Measurements from ENCODE around the gene C12orf43.

Gene C12orf43

GRCh38 chr12:120972870-120973543, 43.3 kb downstream of the C12orf43 start:
- H2AFZ ChIP-seq (ENCODE audit: low read depth, low read length), result no peak overlapping the region
- no peaks in the 10 kb centered on the region for H3K36me3 ChIP-seq (ENCODE audit: insufficient read depth, low read length)
- no peaks in the 10 kb centered on the region for H3K9me3 ChIP-seq (ENCODE audit: low read length)
- H3K4me3 ChIP-seq (ENCODE audit: low read length), result no peak overlapping the region
- H3K4me1 ChIP-seq (ENCODE audit: insufficient read depth, low read length), result peaks cover 7% of the 10 kb centered on the region
- H3K27me3 ChIP-seq (ENCODE audit: insufficient read depth, low read length), result no peaks in the 10 kb centered on the region

GRCh38 chr12:120971299-120972180, 44.7 kb downstream of the C12orf43 start:
- Histone ChIP-seq H2AFZ (ENCODE audit: low read depth, low read length) (no peak overlapping the region), H3K36me3 (ENCODE audit: insufficient read depth, low read length) (no peaks in the 10 kb centered on the region), H3K4me1 (ENCODE audit: insufficient read depth, low read length) (peaks cover 7% of the 10 kb centered on the region), H3K9me3 (ENCODE audit: low read length) (no peaks in the 10 kb centered on the region), H3K4me3 (ENCODE audit: low read length) (no peak overlapping the region), H3K27me3 (ENCODE audit: insufficient read depth, low read length) (no peaks in the 10 kb centered on the region)

- Histone ChIP-seq H3K9me3 (ENCODE audit: low read length) (no peaks in the 10 kb centered on the region), H3K36me3 (ENCODE audit: insufficient read depth, low read length) (no peaks in the 10 kb centered on the region), H3K4me3 (ENCODE audit: low read length) (no peak overlapping the region), H3K27me3 (ENCODE audit: insufficient read depth, low read length) (no peaks in the 10 kb centered on the region), H3K4me1 (ENCODE audit: insufficient read depth, low read length) (peaks cover 9% of the 10 kb centered on the region), H2AFZ (ENCODE audit: low read depth, low read length) (no peak overlapping the region)
Observed at GRCh38 chr12:120970310-120970709, 46.0 kb downstream of the C12orf43 start.

- H3K27me3 ChIP-seq (ENCODE audit: insufficient read depth, low read length), result no peaks in the 10 kb centered on the region
- H3K4me3 ChIP-seq (ENCODE audit: low read length), result no peak overlapping the region
- no peaks in the 10 kb centered on the region for H3K9me3 ChIP-seq (ENCODE audit: low read length)
- no peaks in the 10 kb centered on the region for H3K36me3 ChIP-seq (ENCODE audit: insufficient read depth, low read length)
- H3K4me1 ChIP-seq (ENCODE audit: insufficient read depth, low read length), result peaks cover 3% of the 10 kb centered on the region
- no peak overlapping the region for H2AFZ ChIP-seq (ENCODE audit: low read depth, low read length)
Observed at GRCh38 chr12:120965534-120966091, 50.7 kb downstream of the C12orf43 start.

- H3K36me3 ChIP-seq (ENCODE audit: insufficient read depth, low read length), result no peaks in the 10 kb centered on the region
- H3K27me3 ChIP-seq (ENCODE audit: insufficient read depth, low read length), result no peaks in the 10 kb centered on the region
- H3K4me3 ChIP-seq (ENCODE audit: low read length), result no peak overlapping the region
- no peak overlapping the region for H2AFZ ChIP-seq (ENCODE audit: low read depth, low read length)
- H3K9me3 ChIP-seq (ENCODE audit: low read length), result no peaks in the 10 kb centered on the region
- peaks cover 3% of the 10 kb centered on the region for H3K4me1 ChIP-seq (ENCODE audit: insufficient read depth, low read length)
Observed at GRCh38 chr12:120964298-120964697, 52.0 kb downstream of the C12orf43 start.

- no peaks in the 10 kb centered on the region for H3K9me3 ChIP-seq (ENCODE audit: low read length)
Observed at GRCh38 chr12:120962532-120963020, 53.7 kb downstream of the C12orf43 start.

GRCh38 chr12:120961604-120962531, 54.4 kb downstream of the C12orf43 start:
- Histone ChIP-seq H3K4me1 (ENCODE audit: insufficient read depth, low read length) (peaks cover 3% of the 10 kb centered on the region), H3K27me3 (ENCODE audit: insufficient read depth, low read length) (no peaks in the 10 kb centered on the region), H3K9me3 (ENCODE audit: low read length) (no peaks in the 10 kb centered on the region), H3K4me3 (ENCODE audit: low read length) (no peak overlapping the region), H3K36me3 (ENCODE audit: insufficient read depth, low read length) (no peaks in the 10 kb centered on the region), H2AFZ (ENCODE audit: low read depth, low read length) (no peak overlapping the region)

More at GRCh38 chr12:120962532-120963020, 53.7 kb downstream of the C12orf43 start:
- Histone ChIP-seq H3K4me1 (ENCODE audit: insufficient read depth, low read length) (peaks cover 3% of the 10 kb centered on the region), H3K4me3 (ENCODE audit: low read length) (no peak overlapping the region), H2AFZ (ENCODE audit: low read depth, low read length) (no peak overlapping the region), H3K27me3 (ENCODE audit: insufficient read depth, low read length) (no peaks in the 10 kb centered on the region), H3K36me3 (ENCODE audit: insufficient read depth, low read length) (no peaks in the 10 kb centered on the region)

GRCh38 chr12:120960657-120961056, 55.6 kb downstream of the C12orf43 start:
- Histone ChIP-seq H3K27me3 (ENCODE audit: insufficient read depth, low read length) (no peaks in the 10 kb centered on the region), H2AFZ (ENCODE audit: low read depth, low read length) (no peak overlapping the region), H3K4me3 (ENCODE audit: low read length) (no peak overlapping the region), H3K4me1 (ENCODE audit: insufficient read depth, low read length) (peaks cover 1% of the 10 kb centered on the region), H3K36me3 (ENCODE audit: insufficient read depth, low read length) (no peaks in the 10 kb centered on the region), H3K9me3 (ENCODE audit: low read length) (no peaks in the 10 kb centered on the region)

- Histone ChIP-seq H3K9me3 (ENCODE audit: low read length) (no peaks in the 10 kb centered on the region), H3K27me3 (ENCODE audit: insufficient read depth, low read length) (no peaks in the 10 kb centered on the region), H3K4me1 (ENCODE audit: insufficient read depth, low read length) (no peaks in the 10 kb centered on the region), H2AFZ (ENCODE audit: low read depth, low read length) (no peak overlapping the region), H3K4me3 (ENCODE audit: low read length) (no peak overlapping the region), H3K36me3 (ENCODE audit: insufficient read depth, low read length) (no peaks in the 10 kb centered on the region)
Observed at GRCh38 chr12:120959111-120959878, 57.0 kb downstream of the C12orf43 start.

- Histone ChIP-seq H3K9me3 (ENCODE audit: low read length) (no peaks in the 10 kb centered on the region), H3K27me3 (ENCODE audit: insufficient read depth, low read length) (no peaks in the 10 kb centered on the region), H3K36me3 (ENCODE audit: insufficient read depth, low read length) (no peaks in the 10 kb centered on the region), H3K4me1 (ENCODE audit: insufficient read depth, low read length) (no peaks in the 10 kb centered on the region), H2AFZ (ENCODE audit: low read depth, low read length) (no peak overlapping the region), H3K4me3 (ENCODE audit: low read length) (no peak overlapping the region)
Observed at GRCh38 chr12:120956579-120957300, 59.5 kb downstream of the C12orf43 start.

GRCh38 chr12:120955232-120955631, 61.1 kb downstream of the C12orf43 start:
- H3K36me3 ChIP-seq (ENCODE audit: insufficient read depth, low read length), result no peaks in the 10 kb centered on the region
- H3K4me3 ChIP-seq (ENCODE audit: low read length), result no peak overlapping the region
- H3K4me1 ChIP-seq (ENCODE audit: insufficient read depth, low read length), result no peaks in the 10 kb centered on the region
- no peaks in the 10 kb centered on the region for H3K27me3 ChIP-seq (ENCODE audit: insufficient read depth, low read length)
- no peak overlapping the region for H2AFZ ChIP-seq (ENCODE audit: low read depth, low read length)
- no peaks in the 10 kb centered on the region for H3K9me3 ChIP-seq (ENCODE audit: low read length)
